HepG2 (cell line): ENCODE data around the gene TMEM14A. TPM values are rescaled to one million over a fixed set of nuclear protein-coding genes. Genes with fewer than 3 reads are reported as not detected.

Experiments
- ATAD3A ChIP-seq: sonication (generic); formaldehyde crosslinking; IDR thresholded peaks from 2 replicates; pipeline ENCODE4 v1.4.0; 2020; ENCODE audit warnings: missing genetic modification reagents
- CBX2 ChIP-seq, 2 experiments: fragments of 200-600 bp in 1 of 2; sonication (generic); formaldehyde crosslinking in 1 of 2; IDR thresholded peaks; 2 replicates each; pipeline versions ENCODE4 v1.7.0 to v1.8.1; 2018 to 2022; ENCODE audit warnings: low read depth in 2 of 2, low read length in 1 of 2, mild to moderate bottlenecking in 1 of 2, missing genetic modification reagents in 1 of 2
- CENPT ChIP-seq: sonication (generic); formaldehyde crosslinking; IDR thresholded peaks from 2 replicates; pipeline ENCODE4 v1.8.0; 2022; ENCODE audit warnings: low read depth, mild to moderate bottlenecking, moderate library complexity, missing genetic modification reagents
- ELF4 ChIP-seq: sonication (generic); formaldehyde crosslinking; IDR thresholded peaks from 2 replicates; pipeline ENCODE4 v1.5.0; 2020; ENCODE audit warnings: missing genetic modification reagents, mild to moderate bottlenecking, moderate library complexity, borderline replicate concordance
- FOXC1 ChIP-seq: sonication (generic); formaldehyde crosslinking; IDR thresholded peaks from 2 replicates; pipeline ENCODE4 v1.8.0; 2022; ENCODE audit warnings: mild to moderate bottlenecking, missing genetic modification reagents, borderline replicate concordance
- GATAD2A ChIP-seq: IDR thresholded peaks from 2 replicates; pipeline ENCODE4 v1.6.1; 2016
- GLI4 ChIP-seq: sonication (generic); formaldehyde crosslinking; IDR thresholded peaks from 2 replicates; pipeline ENCODE4 v1.5.1; 2020; ENCODE audit warnings: missing genetic modification reagents, mild to moderate bottlenecking, moderate library complexity, borderline replicate concordance
- HOXA3 ChIP-seq: sonication (generic); formaldehyde crosslinking; IDR thresholded peaks from 2 replicates; pipeline ENCODE4 v1.5.0; 2020; ENCODE audit warnings: missing genetic modification reagents
- JARID2 ChIP-seq: sonication (generic); formaldehyde crosslinking; IDR thresholded peaks from 2 replicates; pipeline ENCODE4 v1.8.1; 2023; ENCODE audit warnings: missing genetic modification reagents, inconsistent platforms; ENCODE audit not compliant: insufficient replicate concordance
- MYC ChIP-seq: sonication (generic); formaldehyde crosslinking; IDR thresholded peaks from 2 replicates; pipeline ENCODE4 v1.9.0; 2021; ENCODE audit warnings: missing genetic modification reagents, borderline replicate concordance
- NAIF1 ChIP-seq: sonication (generic); formaldehyde crosslinking; IDR thresholded peaks from 2 replicates; pipeline ENCODE4 v1.5.0; 2020; ENCODE audit warnings: mild to moderate bottlenecking, missing genetic modification reagents, borderline replicate concordance
- NCOR1 ChIP-seq: fragments of 200-600 bp; sonication (generic); IDR thresholded peaks from 2 replicates; pipeline ENCODE4 v1.7.0; 2017; ENCODE audit warnings: antibody characterized with exemption, low read length, borderline replicate concordance
- NFYC ChIP-seq: IDR thresholded peaks from 2 replicates; pipeline ENCODE4 v1.6.1; 2016; ENCODE audit warnings: missing genetic modification reagents, missing compliant biosample characterization
- POLR2G ChIP-seq: fragments of 200-400 bp; formaldehyde crosslinking; IDR thresholded peaks from 2 replicates; pipeline ENCODE4 v1.6.1; 2018; ENCODE audit warnings: mild to moderate bottlenecking, low read depth, low read length, moderate library complexity
- PPARG ChIP-seq: conservative IDR thresholded peaks from 2 replicates; pipeline ENCODE4 v1.6.1; 2016; ENCODE audit warnings: missing biosample characterization, missing genetic modification reagents
- SOX6 ChIP-seq, 2 experiments: fragments of 450-650 bp in 1 of 2; sonication (generic) in 1 of 2; formaldehyde crosslinking in 1 of 2; IDR thresholded peaks; 2 replicates each; pipeline versions ENCODE4 v1.4.0 to v1.6.1; 2017 to 2020; ENCODE audit warnings: antibody characterized with exemption in 1 of 2, mild to moderate bottlenecking in 1 of 2, missing genetic modification reagents in 1 of 2
- ZBTB3 ChIP-seq: sonication (generic); formaldehyde crosslinking; IDR thresholded peaks from 2 replicates; pipeline ENCODE4 v1.4.0; 2020; ENCODE audit warnings: low read depth, mild to moderate bottlenecking, moderate library complexity, missing genetic modification reagents, borderline replicate concordance
- ZMAT3 ChIP-seq: sonication (generic); formaldehyde crosslinking; conservative IDR thresholded peaks from 2 replicates; pipeline ENCODE4 v1.7.0; 2021; ENCODE audit warnings: missing genetic modification reagents
- ZNF253 ChIP-seq: sonication (generic); formaldehyde crosslinking; IDR thresholded peaks from 2 replicates; pipeline ENCODE4 v1.8.0; 2022; ENCODE audit warnings: mild to moderate bottlenecking, missing genetic modification reagents, borderline replicate concordance
- ZNF256 ChIP-seq: sonication (generic); formaldehyde crosslinking; conservative IDR thresholded peaks from 2 replicates; pipeline ENCODE4 v1.4.0; 2020; ENCODE audit warnings: missing genetic modification reagents
- ZNF354B ChIP-seq: sonication (generic); formaldehyde crosslinking; IDR thresholded peaks from 2 replicates; pipeline ENCODE4 v1.8.0; 2022; ENCODE audit warnings: mild to moderate bottlenecking, missing genetic modification reagents
- ZNF432 ChIP-seq: sonication (generic); formaldehyde crosslinking; IDR thresholded peaks from 2 replicates; pipeline ENCODE4 v1.5.0; 2020; ENCODE audit warnings: missing genetic modification reagents, mild to moderate bottlenecking, borderline replicate concordance
- polyA plus RNA-seq, 8 experiments: library from polyadenylated mRNA; depleted of rRNA in 3 of 8; stranded (reverse) in 7 of 8; unstranded in 1 of 8; fragments of >200 nt; fragmentation: Illumina TruSeq in 4 of 8; extraction: Trizol in 4 of 8; gene quantifications; 2 replicates each; pipeline versions ENCODE4 v1.2.1 to v1.2.3, GENCODE V29; 2011 to 2016; ENCODE audit warnings: low read depth in 4 of 8, missing spikeins in 1 of 8, mixed read lengths in 1 of 8; ENCODE audit not compliant: insufficient read depth in 1 of 8
- total RNA-seq, 5 experiments: library from RNA; depleted of rRNA; stranded (reverse); fragments of >200 nt; fragmentation: Illumina TruSeq; extraction: Trizol; gene quantifications; 2 replicates each; pipeline ENCODE4 v1.2.3, GENCODE V29; 2016; ENCODE audit warnings: low read depth in 1 of 5
- TF ChIP-seq, protein P1 (sequence below): sonication (generic); formaldehyde crosslinking; IDR thresholded peaks from 2 replicates; pipeline ENCODE4 v1.5.0; 2020; ENCODE audit warnings: mild to moderate bottlenecking, missing genetic modification reagents
- TF ChIP-seq, protein P2 (sequence below): sonication (generic); formaldehyde crosslinking; IDR thresholded peaks from 2 replicates; pipeline ENCODE4 v1.4.0; 2020; ENCODE audit warnings: missing genetic modification reagents; ENCODE audit errors: not compliant biosample characterization
- TF ChIP-seq, protein P3 (sequence below): sonication (generic); formaldehyde crosslinking; IDR thresholded peaks from 2 replicates; pipeline ENCODE4 v1.4.0; 2020; ENCODE audit warnings: missing genetic modification reagents

The TMEM14A gene
- total and polyA plus RNA-seq, 2 of the 13 experiments (the other 11 are each of a cell fraction or from before 2014, with no cell fraction given) = 24.6 to 73.7 TPM

DNA sequence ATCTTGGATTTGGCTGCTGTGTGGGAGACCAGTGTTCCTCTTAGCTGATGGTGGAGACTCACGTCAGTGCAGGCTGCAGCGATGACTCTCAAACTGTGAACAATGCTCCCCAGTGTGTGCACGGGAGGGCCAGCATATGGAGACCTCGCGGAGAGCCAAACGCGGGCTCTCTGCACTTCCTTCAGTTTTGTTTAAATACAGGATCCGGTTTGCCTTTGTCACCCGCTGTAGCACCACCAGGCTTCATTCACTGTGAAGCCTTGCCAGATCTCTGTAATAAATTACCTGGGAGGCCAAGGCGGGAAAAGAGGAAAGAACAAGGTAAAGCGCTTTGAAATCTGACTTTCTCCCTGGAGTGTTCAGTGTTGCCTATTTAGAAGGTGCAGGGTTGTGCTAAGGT, 30.7 kb upstream of the TMEM14A start (continued):
- TF ChIP-seq ZNF354B (CRISPR knock-in tag) (no peak), PPARG (CRISPR knock-in tag) (0 out of 2 replicates have a peak, but pooled peaks have one; percentile 48), ATAD3A (CRISPR knock-in tag) (no peak), ZNF432 (CRISPR knock-in tag) (no peak), HOXA3 (CRISPR knock-in tag) (peak; percentile 50), ZMAT3 (CRISPR knock-in tag) (0 out of 2 replicates have a peak, but pooled peaks have one; percentile 37), POLR2G (peak; percentile 38; the same call in 1 of the 2 replicates), FOXC1 (CRISPR knock-in tag) (no peak), GATAD2A (CRISPR knock-in tag) (0 out of 2 replicates have a peak, but pooled peaks have one; percentile 33), NAIF1 (0 out of 2 replicates have a peak, but pooled peaks have one; percentile 50), ZNF256 (CRISPR knock-in tag) (no peak), GLI4 (CRISPR knock-in tag) (no peak), NFYC (no peak), ZBTB3 (no peak), JARID2 (CRISPR knock-in tag) (no peak), CENPT (CRISPR knock-in tag) (no peak), ZNF253 (CRISPR knock-in tag) (no peak), MYC (CRISPR knock-in tag) (peak; percentile 59; the same call in 1 of the 2 replicates), ELF4 (0 out of 2 replicates have a peak, but pooled peaks have one; percentile 40), SOX6 (IDR thresholded peaks at IDR 0.05) (no peak), SOX6 (CRISPR knock-in tag; IDR thresholded peaks at IDR 0.05) (peak; percentile 53), NCOR1 (no peak), CBX2 (IDR thresholded peaks at IDR 0.05; ENCODE audit: low read depth, low read length) (no peak), CBX2 (CRISPR knock-in tag; IDR thresholded peaks at IDR 0.05; ENCODE audit: low read depth) (peak; percentile 77; the same call in 1 of the 2 replicates)
- TF ChIP-seq, protein P1, sequence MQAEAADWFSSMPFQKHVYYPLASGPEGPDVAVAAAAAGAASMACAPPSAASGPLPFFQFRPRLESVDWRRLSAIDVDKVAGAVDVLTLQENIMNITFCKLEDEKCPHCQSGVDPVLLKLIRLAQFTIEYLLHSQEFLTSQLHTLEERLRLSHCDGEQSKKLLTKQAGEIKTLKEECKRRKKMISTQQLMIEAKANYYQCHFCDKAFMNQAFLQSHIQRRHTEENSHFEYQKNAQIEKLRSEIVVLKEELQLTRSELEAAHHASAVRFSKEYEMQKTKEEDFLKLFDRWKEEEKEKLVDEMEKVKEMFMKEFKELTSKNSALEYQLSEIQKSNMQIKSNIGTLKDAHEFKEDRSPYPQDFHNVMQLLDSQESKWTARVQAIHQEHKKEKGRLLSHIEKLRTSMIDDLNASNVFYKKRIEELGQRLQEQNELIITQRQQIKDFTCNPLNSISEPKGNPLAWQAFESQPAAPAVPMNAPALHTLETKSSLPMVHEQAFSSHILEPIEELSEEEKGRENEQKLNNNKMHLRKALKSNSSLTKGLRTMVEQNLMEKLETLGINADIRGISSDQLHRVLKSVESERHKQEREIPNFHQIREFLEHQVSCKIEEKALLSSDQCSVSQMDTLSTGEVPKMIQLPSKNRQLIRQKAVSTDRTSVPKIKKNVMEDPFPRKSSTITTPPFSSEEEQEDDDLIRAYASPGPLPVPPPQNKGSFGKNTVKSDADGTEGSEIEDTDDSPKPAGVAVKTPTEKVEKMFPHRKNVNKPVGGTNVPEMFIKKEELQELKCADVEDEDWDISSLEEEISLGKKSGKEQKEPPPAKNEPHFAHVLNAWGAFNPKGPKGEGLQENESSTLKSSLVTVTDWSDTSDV (CRISPR knock-in tag) = no peak
- TF ChIP-seq, protein P2, sequence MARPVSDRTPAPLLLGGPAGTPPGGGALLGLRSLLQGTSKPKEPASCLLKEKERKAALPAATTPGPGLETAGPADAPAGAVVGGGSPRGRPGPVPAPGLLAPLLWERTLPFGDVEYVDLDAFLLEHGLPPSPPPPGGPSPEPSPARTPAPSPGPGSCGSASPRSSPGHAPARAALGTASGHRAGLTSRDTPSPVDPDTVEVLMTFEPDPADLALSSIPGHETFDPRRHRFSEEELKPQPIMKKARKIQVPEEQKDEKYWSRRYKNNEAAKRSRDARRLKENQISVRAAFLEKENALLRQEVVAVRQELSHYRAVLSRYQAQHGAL (CRISPR knock-in tag) = no peak
- TF ChIP-seq, protein P3, sequence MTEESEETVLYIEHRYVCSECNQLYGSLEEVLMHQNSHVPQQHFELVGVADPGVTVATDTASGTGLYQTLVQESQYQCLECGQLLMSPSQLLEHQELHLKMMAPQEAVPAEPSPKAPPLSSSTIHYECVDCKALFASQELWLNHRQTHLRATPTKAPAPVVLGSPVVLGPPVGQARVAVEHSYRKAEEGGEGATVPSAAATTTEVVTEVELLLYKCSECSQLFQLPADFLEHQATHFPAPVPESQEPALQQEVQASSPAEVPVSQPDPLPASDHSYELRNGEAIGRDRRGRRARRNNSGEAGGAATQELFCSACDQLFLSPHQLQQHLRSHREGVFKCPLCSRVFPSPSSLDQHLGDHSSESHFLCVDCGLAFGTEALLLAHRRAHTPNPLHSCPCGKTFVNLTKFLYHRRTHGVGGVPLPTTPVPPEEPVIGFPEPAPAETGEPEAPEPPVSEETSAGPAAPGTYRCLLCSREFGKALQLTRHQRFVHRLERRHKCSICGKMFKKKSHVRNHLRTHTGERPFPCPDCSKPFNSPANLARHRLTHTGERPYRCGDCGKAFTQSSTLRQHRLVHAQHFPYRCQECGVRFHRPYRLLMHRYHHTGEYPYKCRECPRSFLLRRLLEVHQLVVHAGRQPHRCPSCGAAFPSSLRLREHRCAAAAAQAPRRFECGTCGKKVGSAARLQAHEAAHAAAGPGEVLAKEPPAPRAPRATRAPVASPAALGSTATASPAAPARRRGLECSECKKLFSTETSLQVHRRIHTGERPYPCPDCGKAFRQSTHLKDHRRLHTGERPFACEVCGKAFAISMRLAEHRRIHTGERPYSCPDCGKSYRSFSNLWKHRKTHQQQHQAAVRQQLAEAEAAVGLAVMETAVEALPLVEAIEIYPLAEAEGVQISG (CRISPR knock-in tag) = peak; percentile 46; the same call in 1 of the 2 replicates
